DND-41 (cell line): ENCODE results near the gene RPUSD3.

ENCODE experiments used
- ATAC-seq: fragments of 200-7000 bp; cut with Tn5 transposase; 3 replicates; pipeline ENCODE4 v1.9.1; 2021; ENCODE audit warnings: low read depth; ENCODE audit not compliant: insufficient read depth
- DNase-seq: peaks from one replicate; pipeline ENCODE4 v3.0.0-alpha.2; 2020
- H2AFZ ChIP-seq: 2 replicates; pipeline ENCODE4 v1.6.0; 2012; ENCODE audit warnings: low read depth, low read length
- H3K27ac ChIP-seq: 2 replicates; pipeline ENCODE4 v1.5.1; 2012; ENCODE audit warnings: low read length, inconsistent platforms
- H3K27me3 ChIP-seq: fragments of 200-600 bp; sonication (generic); 2 replicates; pipeline ENCODE4 v1.6.0; 2012; ENCODE audit warnings: low read length, mild to moderate bottlenecking, inconsistent platforms; ENCODE audit not compliant: insufficient read depth, poor library complexity
- H3K36me3 ChIP-seq: 2 replicates; pipeline ENCODE4 v1.5.1; 2012; ENCODE audit warnings: low read length, inconsistent platforms; ENCODE audit not compliant: insufficient read depth
- H3K4me1 ChIP-seq: 2 replicates; pipeline ENCODE4 v1.5.1; 2012; ENCODE audit warnings: mild to moderate bottlenecking, low read length; ENCODE audit not compliant: insufficient read depth
- H3K4me2 ChIP-seq: 2 replicates; pipeline ENCODE4 v1.6.0; 2012; ENCODE audit warnings: mild to moderate bottlenecking, moderate library complexity, low read length, inconsistent platforms; ENCODE audit not compliant: insufficient read depth
- H3K4me3 ChIP-seq, 2 experiments: fragments of 200-600 bp in 1 of 2; shearing (Covaris generic) in 1 of 2; 2 replicates each; pipeline ENCODE4 v1.5.1; 2012 to 2016; ENCODE audit warnings: inconsistent platforms in 2 of 2, low read length in 2 of 2, mild to moderate bottlenecking in 2 of 2, low read depth in 1 of 2, moderate library complexity in 1 of 2
- H3K79me2 ChIP-seq: 2 replicates; pipeline ENCODE4 v1.6.0; 2012; ENCODE audit warnings: low read length, inconsistent platforms; ENCODE audit not compliant: insufficient read depth
- H3K9ac ChIP-seq: 2 replicates; pipeline ENCODE4 v1.6.0; 2012; ENCODE audit warnings: low read depth, mild to moderate bottlenecking, inconsistent platforms, low read length, moderate library complexity
- H3K9me3 ChIP-seq: 2 replicates; pipeline ENCODE4 v1.5.1; 2012; ENCODE audit warnings: low read length, moderate library complexity, mild to moderate bottlenecking, inconsistent platforms; ENCODE audit not compliant: insufficient read depth, severe bottlenecking
- H4K20me1 ChIP-seq: 2 replicates; pipeline ENCODE4 v1.6.0; 2012; ENCODE audit warnings: low read length; ENCODE audit not compliant: insufficient read depth
- EZH2 ChIP-seq: IDR thresholded peaks from 3 replicates; pipeline ENCODE4 v1.6.1; 2012; ENCODE audit warnings: borderline replicate concordance, low read depth, mild to moderate bottlenecking, moderate library complexity, low read length, inconsistent platforms; ENCODE audit not compliant: severe bottlenecking
- TF ChIP-seq, protein P1 (sequence below): IDR thresholded peaks from 2 replicates; pipeline ENCODE4 v1.5.1; 2012; ENCODE audit warnings: borderline replicate concordance, low read length, moderate library complexity, mild to moderate bottlenecking; ENCODE audit not compliant: poor library complexity, severe bottlenecking; ENCODE audit errors: extremely low read depth

The RPUSD3 gene

DNA sequence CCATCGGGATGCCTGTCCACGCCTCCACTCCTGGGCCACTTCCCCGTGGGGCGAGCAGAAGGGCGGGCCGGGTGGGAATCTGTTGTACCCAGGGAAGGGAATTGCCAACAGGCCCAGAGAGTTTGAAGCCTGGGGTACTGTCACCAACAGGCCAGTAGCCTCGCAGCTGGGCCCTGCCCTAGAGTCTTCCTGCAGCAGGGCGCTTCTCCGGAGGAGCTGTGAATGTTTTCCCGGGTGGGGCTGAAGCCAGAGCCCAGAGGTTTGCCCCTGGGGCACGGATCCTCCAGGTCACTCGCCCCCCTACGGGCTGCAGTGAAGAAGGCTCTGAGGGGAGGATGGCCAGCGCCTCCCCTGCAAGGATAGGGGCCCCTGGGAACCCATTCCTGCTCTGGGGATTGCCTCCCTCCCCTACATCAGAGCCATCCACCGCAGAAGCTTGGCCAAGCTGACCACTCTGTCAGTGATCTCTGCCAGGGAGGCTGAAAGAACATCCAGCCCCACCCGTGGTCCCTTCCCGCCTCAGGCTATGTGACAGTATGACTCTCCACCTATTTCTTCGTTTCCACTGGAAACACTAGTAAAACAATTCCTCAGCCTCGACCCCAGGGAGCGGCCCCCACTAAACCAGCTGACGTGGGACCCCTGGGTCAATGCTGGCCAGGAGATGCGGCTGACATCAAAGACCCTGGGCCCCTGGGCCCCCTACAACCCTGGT is 19.4 kb upstream of the RPUSD3 start:
- no peaks in the 10 kb centered on the region for H3K36me3 ChIP-seq
- H3K4me3 ChIP-seq = no peak overlapping the region
- no peak overlapping the region for H2AFZ ChIP-seq
- H3K79me2 ChIP-seq = no peaks in the 10 kb centered on the region
- H3K4me2 ChIP-seq = no peak overlapping the region
- H3K9me3 ChIP-seq = no peaks in the 10 kb centered on the region
- TF ChIP-seq, protein P1, sequence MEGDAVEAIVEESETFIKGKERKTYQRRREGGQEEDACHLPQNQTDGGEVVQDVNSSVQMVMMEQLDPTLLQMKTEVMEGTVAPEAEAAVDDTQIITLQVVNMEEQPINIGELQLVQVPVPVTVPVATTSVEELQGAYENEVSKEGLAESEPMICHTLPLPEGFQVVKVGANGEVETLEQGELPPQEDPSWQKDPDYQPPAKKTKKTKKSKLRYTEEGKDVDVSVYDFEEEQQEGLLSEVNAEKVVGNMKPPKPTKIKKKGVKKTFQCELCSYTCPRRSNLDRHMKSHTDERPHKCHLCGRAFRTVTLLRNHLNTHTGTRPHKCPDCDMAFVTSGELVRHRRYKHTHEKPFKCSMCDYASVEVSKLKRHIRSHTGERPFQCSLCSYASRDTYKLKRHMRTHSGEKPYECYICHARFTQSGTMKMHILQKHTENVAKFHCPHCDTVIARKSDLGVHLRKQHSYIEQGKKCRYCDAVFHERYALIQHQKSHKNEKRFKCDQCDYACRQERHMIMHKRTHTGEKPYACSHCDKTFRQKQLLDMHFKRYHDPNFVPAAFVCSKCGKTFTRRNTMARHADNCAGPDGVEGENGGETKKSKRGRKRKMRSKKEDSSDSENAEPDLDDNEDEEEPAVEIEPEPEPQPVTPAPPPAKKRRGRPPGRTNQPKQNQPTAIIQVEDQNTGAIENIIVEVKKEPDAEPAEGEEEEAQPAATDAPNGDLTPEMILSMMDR = no peak
- no peak for TF ChIP-seq EZH2
- H4K20me1 ChIP-seq = no peaks in the 10 kb centered on the region
- no peak overlapping the region for H3K9ac ChIP-seq
- ATAC-seq = no peak
- no peaks in the 10 kb centered on the region for H3K27me3 ChIP-seq
- DNase-seq = no peak
- H3K4me1 ChIP-seq = no peaks in the 10 kb centered on the region
- H3K27ac ChIP-seq = no peak overlapping the region

DNA sequence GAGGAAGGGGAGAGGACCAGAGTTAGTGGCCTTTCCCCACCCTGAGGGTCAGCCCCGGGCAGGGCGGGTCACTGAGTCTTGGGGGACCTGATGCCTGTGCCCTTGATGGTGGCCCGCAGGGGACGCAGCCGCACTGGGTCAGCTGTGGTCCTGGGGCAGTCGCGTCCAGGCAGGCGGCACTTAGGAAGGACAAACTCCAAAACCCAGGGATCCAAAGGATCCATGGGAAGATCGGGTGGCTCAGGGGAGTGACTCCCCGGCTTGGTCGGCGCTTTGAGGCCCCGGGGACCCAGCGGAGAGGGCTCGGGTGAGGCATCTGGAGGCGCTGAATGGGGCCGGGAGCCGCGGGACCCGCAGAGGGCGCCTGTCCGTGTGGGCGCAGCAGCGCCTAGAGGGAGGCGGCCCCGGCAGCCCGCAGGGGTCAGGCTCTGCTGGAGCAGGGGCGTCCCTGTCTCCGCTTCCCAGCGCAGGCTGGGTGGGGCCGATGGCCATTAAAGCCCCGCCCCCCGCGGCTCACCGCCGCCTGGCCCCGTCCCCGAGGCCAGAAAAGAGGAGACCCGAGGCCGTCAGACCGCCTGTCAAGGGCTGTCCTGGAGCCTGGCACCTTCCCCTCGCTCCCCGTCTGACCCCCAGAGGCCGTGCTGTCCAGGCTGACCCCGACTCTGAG is 18.7 kb upstream of the RPUSD3 start:
- no peaks in the 10 kb centered on the region for H4K20me1 ChIP-seq
- H3K4me3 ChIP-seq = no peak overlapping the region
- H3K27ac ChIP-seq = no peak overlapping the region
- TF ChIP-seq EZH2 = no peak
- TF ChIP-seq, protein P1 = no peak
- no peaks in the 10 kb centered on the region for H3K9me3 ChIP-seq
- H3K36me3 ChIP-seq = no peaks in the 10 kb centered on the region
- no peak overlapping the region for H3K9ac ChIP-seq
- no peaks in the 10 kb centered on the region for H3K27me3 ChIP-seq
- no peak for DNase-seq
- H3K4me2 ChIP-seq = no peak overlapping the region
- H2AFZ ChIP-seq = no peak overlapping the region
- H3K4me1 ChIP-seq = no peaks in the 10 kb centered on the region
- ATAC-seq = no peak
- no peaks in the 10 kb centered on the region for H3K79me2 ChIP-seq

DNA sequence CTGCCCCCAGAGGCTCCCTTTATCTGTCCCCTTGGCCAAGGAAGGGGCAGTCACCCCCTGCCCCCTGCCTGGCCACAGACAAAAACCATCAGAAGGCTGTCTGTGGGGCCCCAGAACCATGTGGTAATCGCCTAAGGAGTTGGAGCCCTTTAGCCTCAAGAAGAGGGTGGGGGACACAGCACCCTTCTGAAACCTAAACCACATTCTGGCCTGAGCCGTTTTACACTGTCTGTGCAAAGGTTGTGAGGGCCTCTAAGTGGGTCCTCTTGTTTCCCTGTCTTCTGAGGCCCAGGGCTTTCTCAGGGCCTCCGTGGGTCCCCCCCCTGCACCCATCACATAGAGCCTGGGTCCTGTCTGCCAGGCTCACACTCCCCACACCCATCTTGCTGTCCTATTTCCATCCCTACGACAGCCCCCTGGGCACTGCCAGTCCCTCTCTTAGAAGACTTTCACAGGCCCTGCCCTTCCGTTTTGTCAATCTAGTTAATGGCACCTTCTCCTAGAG is 17.9 kb upstream of the RPUSD3 start:
- Histone ChIP-seq H3K4me2 (no peak overlapping the region), H3K4me1 (no peaks in the 10 kb centered on the region), H3K27ac (no peak overlapping the region), H3K9me3 (no peaks in the 10 kb centered on the region), H3K9ac (no peak overlapping the region), H3K36me3 (no peaks in the 10 kb centered on the region), H3K4me3 (no peak overlapping the region), H3K27me3 (no peaks in the 10 kb centered on the region), H4K20me1 (no peaks in the 10 kb centered on the region), H2AFZ (no peak overlapping the region), H3K79me2 (no peaks in the 10 kb centered on the region)
- ATAC-seq (no peak), DNase-seq (no peak)
- TF ChIP-seq EZH2 = no peak
- TF ChIP-seq, protein P1 = no peak
